Mesenchymal stem cell (in vitro differentiated cells and primary cell): Measurements from ENCODE around the gene CLEC18A.

ENCODE experiments used
- DNase-seq: peaks from one replicate; pipeline ENCODE4 v3.0.0-alpha.2; 2013
- H2AFZ ChIP-seq: one replicate; pipeline ENCODE4 v1.6.1; 2013; ENCODE audit warnings: low read depth, mild to moderate bottlenecking, control low read depth, inconsistent platforms, low read length, moderate library complexity
- H2AK5ac ChIP-seq: 2 replicates; pipeline ENCODE4 v1.6.1; 2013; ENCODE audit warnings: low read length, moderate library complexity, mild to moderate bottlenecking, inconsistent platforms; ENCODE audit not compliant: severe bottlenecking
- H2BK120ac ChIP-seq: one replicate; pipeline ENCODE4 v1.6.1; 2013; ENCODE audit warnings: low read depth, mild to moderate bottlenecking, inconsistent platforms, low read length, moderate library complexity
- H2BK12ac ChIP-seq, 2 experiments: one replicate each; pipeline ENCODE4 v1.6.1; 2013; ENCODE audit warnings: inconsistent platforms in 2 of 2, low read length in 2 of 2, mild to moderate bottlenecking in 2 of 2, moderate library complexity in 2 of 2, control low read depth in 1 of 2
- H2BK15ac ChIP-seq: one replicate; pipeline ENCODE4 v1.6.1; 2013; ENCODE audit warnings: mild to moderate bottlenecking, low read depth, inconsistent platforms; ENCODE audit not compliant: poor library complexity, severe bottlenecking
- H2BK5ac ChIP-seq: 2 replicates; pipeline ENCODE4 v1.6.1; 2013; ENCODE audit warnings: low read depth, mild to moderate bottlenecking, low read length, control low read depth, inconsistent platforms; ENCODE audit not compliant: poor library complexity, severe bottlenecking
- H3K14ac ChIP-seq, 2 experiments: one replicate each; pipeline ENCODE4 v1.6.1; 2013; ENCODE audit warnings: inconsistent platforms in 2 of 2, low read length in 2 of 2, control low read depth in 1 of 2, mild to moderate bottlenecking in 1 of 2, moderate library complexity in 1 of 2
- H3K18ac ChIP-seq, 2 experiments: one replicate each; pipeline ENCODE4 v1.6.1; 2013; ENCODE audit warnings: inconsistent platforms in 2 of 2, low read length in 2 of 2, control low read depth in 1 of 2, low read depth in 1 of 2, mild to moderate bottlenecking in 1 of 2
- H3K23ac ChIP-seq, 2 experiments: one replicate each; pipeline ENCODE4 v1.6.1; 2013; ENCODE audit warnings: inconsistent platforms in 2 of 2, low read length in 2 of 2, mild to moderate bottlenecking in 2 of 2, moderate library complexity in 2 of 2, control low read depth in 1 of 2
- H3K27ac ChIP-seq: 2 replicates; pipeline ENCODE4 v1.5.1; 2013; ENCODE audit warnings: mild to moderate bottlenecking, moderate library complexity, low read length, control low read depth, inconsistent platforms; ENCODE audit not compliant: poor library complexity, severe bottlenecking
- H3K27me3 ChIP-seq, 2 experiments: 2 replicates each; pipeline versions ENCODE4 v1.6.1 to v1.7.0; 2013; ENCODE audit warnings: low read length in 2 of 2, mild to moderate bottlenecking in 2 of 2, moderate library complexity in 2 of 2, control low read depth in 1 of 2, inconsistent platforms in 1 of 2; ENCODE audit not compliant: control insufficient read depth in 1 of 2, insufficient read depth in 1 of 2
- H3K36me3 ChIP-seq, 2 experiments: 2 replicates each; pipeline versions ENCODE4 v1.6.1 to v1.7.0; 2013; ENCODE audit warnings: low read length in 2 of 2, control low read depth in 1 of 2, inconsistent platforms in 1 of 2, low read depth in 1 of 2, mild to moderate bottlenecking in 1 of 2; ENCODE audit not compliant: insufficient read depth in 2 of 2, control insufficient read depth in 1 of 2
- H3K4ac ChIP-seq, 2 experiments: one replicate each; pipeline ENCODE4 v1.6.1; 2013; ENCODE audit warnings: inconsistent platforms in 2 of 2, low read length in 2 of 2, mild to moderate bottlenecking in 2 of 2, moderate library complexity in 2 of 2, control low read depth in 1 of 2, low read depth in 1 of 2
- H3K4me1 ChIP-seq: 2 replicates; pipeline ENCODE4 v1.6.1; 2013; ENCODE audit warnings: low read depth, low read length, control low read depth; ENCODE audit not compliant: control insufficient read depth, insufficient read depth
- H3K4me2 ChIP-seq: 2 replicates; pipeline ENCODE4 v1.6.1; 2013; ENCODE audit warnings: low read length, mild to moderate bottlenecking, inconsistent platforms; ENCODE audit not compliant: poor library complexity, severe bottlenecking
- H3K4me3 ChIP-seq, 2 experiments: 2 replicates each; pipeline versions ENCODE4 v1.5.1 to v1.7.0; 2013; ENCODE audit warnings: low read length in 2 of 2, mild to moderate bottlenecking in 2 of 2, control low read depth in 1 of 2, low read depth in 1 of 2; ENCODE audit not compliant: insufficient read depth in 1 of 2
- H3K79me1 ChIP-seq: replicated peaks from 2 replicates; pipeline ENCODE4 v1.6.1; 2013; ENCODE audit warnings: mild to moderate bottlenecking, control low read depth, low read length, inconsistent platforms; ENCODE audit not compliant: poor library complexity, severe bottlenecking
- H3K9ac ChIP-seq: 2 replicates; pipeline ENCODE4 v1.7.0; 2013; ENCODE audit warnings: mild to moderate bottlenecking, low read length, moderate library complexity
- H3K9me3 ChIP-seq: 2 replicates; pipeline ENCODE4 v1.7.0; 2013; ENCODE audit warnings: mild to moderate bottlenecking, low read length; ENCODE audit not compliant: control insufficient read depth
- H4K8ac ChIP-seq: one replicate; pipeline ENCODE4 v1.6.1; 2013; ENCODE audit warnings: inconsistent platforms, mild to moderate bottlenecking, low read length, moderate library complexity
- H4K91ac ChIP-seq: one replicate; pipeline ENCODE4 v1.6.1; 2013; ENCODE audit warnings: mild to moderate bottlenecking, low read length, inconsistent platforms
- WGBS: methylation state at CpG from one replicate; pipeline ENCODE4 v1.1.7; 2013; ENCODE audit warnings: mixed read lengths; 5-methylcytosine and 5-hydroxymethylcytosine counted together

Gene CLEC18A

GRCh38 chr16:69925311-69925710 is 25.8 kb upstream of the CLEC18A start:
- H3K9ac ChIP-seq: peak overlapping the region; percentile 94
- H3K18ac ChIP-seq: no peak overlapping the region
- H3K36me3 ChIP-seq: peaks cover 7 to 14% of the 10 kb centered on the region in 2 experiments
- no peak overlapping the region for H3K23ac ChIP-seq
- H3K14ac ChIP-seq: peak overlapping the region in 1 of 2 experiments; percentile 19
- H4K91ac ChIP-seq: no peak overlapping the region
- H3K27ac ChIP-seq: peak overlapping the region; percentile 78
- peak overlapping the region; percentile 98 for H2AK5ac ChIP-seq
- H2BK12ac ChIP-seq: no peak overlapping the region
- H2BK15ac ChIP-seq: no peak overlapping the region
- H3K4me2 ChIP-seq: peak overlapping the region; percentile 13
- H3K4ac ChIP-seq: no peak overlapping the region
- H3K27me3 ChIP-seq: no peaks in the 10 kb centered on the region
- H3K9me3 ChIP-seq: no peaks in the 10 kb centered on the region
- peaks cover 30% of the 10 kb centered on the region for H3K4me1 ChIP-seq
- no peak for DNase-seq
- no peak overlapping the region for H2AFZ ChIP-seq
- no peak overlapping the region for H2BK120ac ChIP-seq
- H2BK5ac ChIP-seq: no peak overlapping the region
- 92% methylated on average over 8 of the region's 8 CpGs for WGBS
- no peak overlapping the region for H4K8ac ChIP-seq
- H3K4me3 ChIP-seq: peak overlapping the region in 1 of 2 experiments; percentile 62
- peaks cover 27% of the 10 kb centered on the region for H3K79me1 ChIP-seq

- H3K9ac ChIP-seq: no peak overlapping the region
- H2BK12ac ChIP-seq: no peak overlapping the region
- WGBS: 97% methylated on average over 8 of the region's 8 CpGs
- H3K27ac ChIP-seq: no peak overlapping the region
- no peak overlapping the region for H4K8ac ChIP-seq
- no peaks in the 10 kb centered on the region for H3K9me3 ChIP-seq
- peaks cover 30% of the 10 kb centered on the region for H3K4me1 ChIP-seq
- DNase-seq: no peak
- no peak overlapping the region for H2BK15ac ChIP-seq
- H2BK5ac ChIP-seq: no peak overlapping the region
- H3K23ac ChIP-seq: no peak overlapping the region
- no peaks in the 10 kb centered on the region for H3K27me3 ChIP-seq
- no peak overlapping the region for H4K91ac ChIP-seq
- no peak overlapping the region for H3K4me3 ChIP-seq
- no peak overlapping the region for H3K18ac ChIP-seq
- no peak overlapping the region for H3K14ac ChIP-seq
- H3K4me2 ChIP-seq: no peak overlapping the region
- no peak overlapping the region for H2BK120ac ChIP-seq
- H2AFZ ChIP-seq: no peak overlapping the region
- peak overlapping the region; percentile 98 for H2AK5ac ChIP-seq
- no peak overlapping the region for H3K4ac ChIP-seq
- peaks cover 27% of the 10 kb centered on the region for H3K79me1 ChIP-seq
- peaks cover 14 to 21% of the 10 kb centered on the region in 2 experiments for H3K36me3 ChIP-seq
Measured at GRCh38 chr16:69926241-69926640, 24.9 kb upstream of the CLEC18A start.

- no peak overlapping the region for H3K18ac ChIP-seq
Measured at GRCh38 chr16:69927056-69927757, 23.9 kb upstream of the CLEC18A start.

GRCh38 chr16:69928856-69929400 is 22.2 kb upstream of the CLEC18A start:
- H3K4me3 ChIP-seq: no peak overlapping the region
- H3K4ac ChIP-seq: no peak overlapping the region
- H3K27me3 ChIP-seq: no peaks in the 10 kb centered on the region
- no peak overlapping the region for H3K27ac ChIP-seq
- no peak for DNase-seq
- no peak overlapping the region for H3K14ac ChIP-seq
- H2AFZ ChIP-seq: no peak overlapping the region
- no peak overlapping the region for H2BK120ac ChIP-seq
- no peak overlapping the region for H4K8ac ChIP-seq
- 98% methylated on average over 6 of the region's 10 CpGs for WGBS
- H2BK5ac ChIP-seq: no peak overlapping the region
- H2AK5ac ChIP-seq: no peak overlapping the region
- H3K4me2 ChIP-seq: no peak overlapping the region
- no peak overlapping the region for H4K91ac ChIP-seq
- peaks cover 27% of the 10 kb centered on the region for H3K79me1 ChIP-seq
- no peak overlapping the region for H2BK15ac ChIP-seq
- no peak overlapping the region for H3K18ac ChIP-seq
- peaks cover 29% of the 10 kb centered on the region for H3K4me1 ChIP-seq
- H3K9me3 ChIP-seq: no peaks in the 10 kb centered on the region
- H3K36me3 ChIP-seq: peaks cover 39 to 47% of the 10 kb centered on the region in 2 experiments
- no peak overlapping the region for H2BK12ac ChIP-seq
- no peak overlapping the region for H3K23ac ChIP-seq
- H3K9ac ChIP-seq: no peak overlapping the region

More at GRCh38 chr16:69927056-69927757, 23.9 kb upstream of the CLEC18A start:
- no peak overlapping the region for H4K91ac ChIP-seq
- H3K4me1 ChIP-seq: peaks cover 30% of the 10 kb centered on the region
- peaks cover 22 to 30% of the 10 kb centered on the region in 2 experiments for H3K36me3 ChIP-seq
- peak overlapping the region in 1 of 2 experiments; percentile 64 for H3K4me3 ChIP-seq
- H3K4me2 ChIP-seq: peak overlapping the region; percentile 26
- H2AK5ac ChIP-seq: peak overlapping the region; percentile 2
- H2BK12ac ChIP-seq: no peak overlapping the region
- peak overlapping the region; percentile 83 for H3K9ac ChIP-seq
- peak overlapping the region; percentile 2 for H3K27ac ChIP-seq
- H2AFZ ChIP-seq: no peak overlapping the region
- H3K14ac ChIP-seq: no peak overlapping the region
- H3K27me3 ChIP-seq: no peaks in the 10 kb centered on the region
- WGBS: 85% methylated on average over 16 of the region's 17 CpGs
- no peaks in the 10 kb centered on the region for H3K9me3 ChIP-seq
- no peak overlapping the region for H3K23ac ChIP-seq
- H2BK15ac ChIP-seq: no peak overlapping the region
- H2BK5ac ChIP-seq: no peak overlapping the region
- no peak overlapping the region for H2BK120ac ChIP-seq
- no peak overlapping the region for H4K8ac ChIP-seq
- no peak overlapping the region for H3K4ac ChIP-seq
- no peak for DNase-seq
- peaks cover 27% of the 10 kb centered on the region for H3K79me1 ChIP-seq
